Keratinocyte (primary cell): ENCODE data around the gene ZNF524.

ENCODE experiments used
- EZH2 ChIP-seq: IDR thresholded peaks from one replicate; pipeline ENCODE4 v1.6.1; 2012; ENCODE audit warnings: inconsistent platforms, mild to moderate bottlenecking, low read length, moderate library complexity
- TF ChIP-seq, protein P1 (sequence below), 3 experiments: IDR thresholded peaks in 1 of 3; conservative IDR thresholded peaks in 1 of 3; optimal IDR thresholded peaks in 1 of 3; 2 replicates in 2 of 3; 3 replicates in 1 of 3; pipeline versions ENCODE3 to v1.5.1; 2011; ENCODE audit warnings: low read length in 3 of 3, mild to moderate bottlenecking in 3 of 3, moderate library complexity in 2 of 3, control low read depth in 1 of 3, inconsistent platforms in 1 of 3; ENCODE audit not compliant: insufficient read depth in 2 of 3; ENCODE audit errors: extremely low read depth in 1 of 3

DNA sequence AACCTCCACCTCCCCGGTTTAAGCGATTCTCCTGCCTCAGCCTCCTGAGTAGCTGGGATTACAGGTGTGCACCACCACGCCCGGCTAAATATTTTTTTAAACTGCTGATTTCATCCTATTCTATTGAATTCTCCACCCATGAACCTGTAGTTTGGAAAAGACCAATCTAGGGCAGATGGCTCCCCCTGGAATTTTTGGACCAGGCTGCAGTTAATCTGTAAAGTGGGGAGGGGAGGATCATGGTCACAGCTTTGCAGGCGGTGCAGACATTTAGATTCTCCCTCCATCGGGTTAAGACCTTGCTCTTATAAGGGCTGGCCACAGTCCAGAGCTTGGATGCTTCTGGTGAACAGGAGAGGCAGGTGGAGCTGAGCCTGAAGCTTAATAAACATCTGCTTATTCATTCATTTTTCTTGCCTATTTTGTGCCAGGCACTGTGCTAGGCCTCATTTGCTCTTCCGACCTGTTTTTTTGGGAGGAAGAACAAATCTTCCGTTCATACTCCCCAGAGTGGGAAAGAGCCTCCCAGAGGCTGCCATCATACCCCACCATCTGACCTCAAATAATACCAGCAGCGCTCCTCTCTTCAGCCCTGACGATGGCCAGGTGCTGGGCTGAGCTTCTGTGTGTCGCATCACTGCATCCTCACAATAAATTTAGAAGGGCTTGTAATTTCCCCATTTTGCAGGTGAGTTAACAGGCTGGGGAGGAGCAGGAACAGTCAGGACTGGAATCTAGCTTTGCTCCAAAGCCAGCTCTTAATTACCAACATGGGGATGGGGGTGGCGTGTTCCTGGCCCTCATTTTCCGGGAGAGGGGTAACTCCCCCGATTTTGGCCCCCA, 47.0 kb downstream of the ZNF524 start:
- TF ChIP-seq, protein P1, sequence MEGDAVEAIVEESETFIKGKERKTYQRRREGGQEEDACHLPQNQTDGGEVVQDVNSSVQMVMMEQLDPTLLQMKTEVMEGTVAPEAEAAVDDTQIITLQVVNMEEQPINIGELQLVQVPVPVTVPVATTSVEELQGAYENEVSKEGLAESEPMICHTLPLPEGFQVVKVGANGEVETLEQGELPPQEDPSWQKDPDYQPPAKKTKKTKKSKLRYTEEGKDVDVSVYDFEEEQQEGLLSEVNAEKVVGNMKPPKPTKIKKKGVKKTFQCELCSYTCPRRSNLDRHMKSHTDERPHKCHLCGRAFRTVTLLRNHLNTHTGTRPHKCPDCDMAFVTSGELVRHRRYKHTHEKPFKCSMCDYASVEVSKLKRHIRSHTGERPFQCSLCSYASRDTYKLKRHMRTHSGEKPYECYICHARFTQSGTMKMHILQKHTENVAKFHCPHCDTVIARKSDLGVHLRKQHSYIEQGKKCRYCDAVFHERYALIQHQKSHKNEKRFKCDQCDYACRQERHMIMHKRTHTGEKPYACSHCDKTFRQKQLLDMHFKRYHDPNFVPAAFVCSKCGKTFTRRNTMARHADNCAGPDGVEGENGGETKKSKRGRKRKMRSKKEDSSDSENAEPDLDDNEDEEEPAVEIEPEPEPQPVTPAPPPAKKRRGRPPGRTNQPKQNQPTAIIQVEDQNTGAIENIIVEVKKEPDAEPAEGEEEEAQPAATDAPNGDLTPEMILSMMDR (optimal IDR thresholded peaks at IDR 0.05 in 1 of 3, IDR thresholded peaks at IDR 0.05 in 1 of 3, conservative IDR thresholded peaks at IDR 0.05 in 1 of 3; ENCODE audit: extremely low read depth in 1 of 3, insufficient read depth in 2 of 3, low read length in 3 of 3): no peak
- TF ChIP-seq EZH2: no peak
